Measurements from ENCODE around the gene PTCH1.
A peak's percentile ranks its signal among the peaks of the same experiment; 100 is the strongest.

Gene PTCH1

GRCh38 chr9:95497772-95498171 lies 19.0 kb downstream of the PTCH1 start:
- DNase-seq = no peak

DNA sequence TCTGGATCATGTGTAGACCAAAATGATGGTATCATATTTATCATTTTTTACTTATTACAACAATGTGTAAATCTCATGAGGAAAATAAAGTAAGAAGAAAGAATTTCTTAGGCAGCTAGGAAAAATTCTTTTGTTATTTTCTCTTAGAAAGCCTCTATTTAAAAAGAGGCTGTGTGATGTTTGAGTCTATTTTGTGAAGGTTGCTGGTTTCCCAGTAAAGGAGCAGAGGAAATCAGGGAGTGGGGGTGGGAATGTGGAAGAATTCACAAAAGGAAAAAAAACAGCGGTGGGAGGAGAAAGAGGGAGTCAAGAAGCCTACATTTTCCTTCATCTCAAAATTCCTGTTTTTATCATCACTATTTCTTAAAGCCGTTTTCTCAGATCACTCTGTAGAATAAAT lies 20.1 kb downstream of the PTCH1 start:
- no peak for DNase-seq

- no peak for DNase-seq
Observed at GRCh38 chr9:95495961-95496360, 20.8 kb downstream of the PTCH1 start.

GRCh38 chr9:95495529-95495928 lies 21.2 kb downstream of the PTCH1 start:
- no peak for DNase-seq

DNA sequence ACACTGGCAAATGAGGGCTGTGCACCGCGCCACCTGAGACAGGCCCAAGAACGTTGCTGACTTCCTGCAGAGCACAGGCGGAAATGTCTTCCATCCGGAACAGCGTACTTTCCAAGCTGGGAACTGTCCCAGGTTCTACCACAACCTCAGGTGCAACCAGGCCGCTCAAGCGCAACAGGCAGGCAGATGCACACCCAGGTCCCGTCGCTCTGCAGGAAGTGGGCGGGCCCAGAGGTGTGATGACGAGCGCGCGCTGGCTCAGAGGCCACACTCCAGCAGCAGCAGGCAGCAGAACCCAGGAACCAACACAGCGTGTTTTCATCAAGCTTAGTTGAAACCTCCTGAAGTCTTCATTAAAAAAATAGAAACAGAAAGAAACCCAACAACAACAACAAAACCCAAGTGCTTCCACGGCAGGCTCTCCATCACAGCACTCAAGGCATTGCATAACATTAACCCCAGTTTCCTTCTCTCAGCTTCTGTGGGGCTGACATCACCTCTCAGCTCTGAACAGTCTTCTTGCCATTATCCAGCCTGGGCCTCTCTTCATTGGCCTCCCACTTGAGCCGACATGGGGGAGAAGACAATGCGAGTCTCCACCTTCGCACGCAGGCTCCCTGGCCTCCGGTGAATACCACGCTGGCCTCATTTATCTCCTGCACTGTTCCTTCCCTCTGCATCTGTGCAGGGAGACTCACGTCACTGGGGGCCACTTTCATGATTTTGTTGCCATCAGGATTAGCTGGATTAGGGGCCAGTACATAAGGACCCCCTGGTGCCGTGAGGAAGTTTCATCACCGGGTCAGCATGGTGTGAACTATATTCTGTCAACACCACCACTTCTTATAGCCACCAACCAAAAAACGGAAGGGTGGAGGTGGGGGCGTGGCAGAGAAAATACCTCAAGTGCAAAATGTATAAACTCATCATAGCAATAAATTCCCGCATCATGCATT lies 22.1 kb downstream of the PTCH1 start:
- peak; percentile 36 for DNase-seq

DNA sequence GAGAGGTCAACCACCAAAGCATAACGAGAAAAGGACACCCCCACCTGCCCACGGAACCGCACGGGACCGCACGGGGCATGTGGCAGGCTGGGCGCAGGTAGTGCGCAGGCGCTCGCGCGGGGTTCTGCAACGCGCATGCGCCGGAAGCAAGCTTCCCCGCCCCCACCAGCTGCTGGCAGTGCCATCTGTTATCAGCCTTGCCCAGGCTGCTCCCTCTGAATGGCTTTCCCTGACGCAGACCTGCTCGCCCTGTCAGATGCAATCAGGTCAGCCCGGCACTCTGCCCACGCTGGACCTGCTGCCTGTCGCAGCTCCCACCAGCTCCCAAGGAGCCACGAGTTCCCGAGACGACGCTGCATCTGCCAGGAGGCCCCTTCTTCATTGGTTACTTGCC lies 22.8 kb downstream of the PTCH1 start:
- DNase-seq = no peak

DNA sequence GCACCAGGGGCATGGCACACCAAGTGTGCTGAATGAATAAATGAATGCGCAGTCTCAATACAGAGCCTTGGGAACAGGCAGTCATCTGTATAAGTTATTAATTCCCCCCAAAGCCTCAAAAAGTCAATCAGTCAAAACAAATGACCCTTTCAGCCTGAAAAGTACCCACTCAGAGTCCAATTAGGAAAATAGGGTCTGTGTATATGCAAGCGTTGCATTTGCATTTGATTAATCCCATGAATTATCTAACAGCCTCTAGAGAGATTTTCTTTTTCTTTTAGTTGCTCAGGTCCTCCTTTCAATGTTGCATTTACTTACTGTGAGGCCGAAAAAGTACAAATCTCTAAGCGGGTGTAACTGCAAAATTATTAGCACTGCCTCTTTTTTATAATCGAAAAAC lies 23.4 kb downstream of the PTCH1 start:
- no peak for DNase-seq

DNA sequence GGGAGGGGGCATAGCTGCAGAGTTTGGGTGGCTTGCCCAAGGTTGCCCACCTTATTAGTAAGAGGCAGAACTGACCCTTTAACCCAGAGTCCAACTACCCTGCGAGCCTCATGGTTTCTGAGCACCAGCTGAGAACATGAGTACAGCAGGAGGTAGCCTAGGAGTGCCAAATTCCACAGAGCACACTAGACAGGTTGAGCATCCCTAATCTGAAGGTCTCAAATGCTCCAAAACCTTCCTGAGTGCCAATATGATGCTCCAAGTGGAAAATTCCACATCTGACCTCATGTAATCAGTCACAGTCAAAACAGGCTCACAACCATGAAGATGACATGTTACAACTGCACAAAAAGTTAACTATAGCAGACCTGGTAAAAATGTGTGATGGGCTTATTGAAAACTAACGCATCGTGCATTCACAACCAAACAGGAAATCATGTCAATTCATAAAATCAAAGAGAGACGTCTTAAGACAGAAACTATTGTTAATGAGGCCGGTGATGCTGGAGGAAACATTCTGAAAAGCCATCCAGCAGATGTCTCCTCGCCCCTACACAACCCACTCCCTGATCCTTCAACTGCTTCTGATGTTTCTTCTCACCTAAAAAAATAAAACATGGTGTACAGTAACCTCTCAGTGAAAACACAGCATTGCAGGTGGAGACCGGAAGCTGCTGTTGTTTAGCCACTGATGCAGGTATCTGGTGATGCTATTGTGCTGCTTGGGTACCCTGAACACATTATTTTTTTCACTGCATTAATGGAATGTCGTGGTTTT lies 25.0 kb downstream of the PTCH1 start:
- no peak for DNase-seq

GRCh38 chr9:95488954-95489353 lies 27.8 kb downstream of the PTCH1 start:
- no peak for DNase-seq

- no peak for DNase-seq
Observed at GRCh38 chr9:95486318-95486717, 30.5 kb downstream of the PTCH1 start.

DNA sequence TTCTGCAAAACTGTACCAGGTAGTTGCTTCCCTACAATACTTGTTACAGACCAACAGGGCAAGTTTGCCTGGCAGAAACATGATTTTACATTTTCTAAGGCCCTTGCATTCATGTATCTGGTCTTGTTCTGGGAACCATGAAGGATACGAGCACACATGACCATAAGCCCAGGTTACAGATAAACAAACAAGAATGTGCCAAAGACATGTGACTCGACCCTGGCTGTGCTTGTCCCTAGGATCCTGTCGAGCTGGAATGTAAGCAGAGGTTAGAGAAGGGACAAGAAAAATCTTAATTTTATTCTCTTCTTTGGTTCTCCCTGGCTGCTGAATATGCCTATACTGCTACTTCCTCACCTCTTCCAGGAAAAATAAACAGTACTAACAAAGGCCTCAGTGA lies 32.5 kb downstream of the PTCH1 start:
- DNase-seq = no peak

GRCh38 chr9:95483431-95483830 lies 33.3 kb downstream of the PTCH1 start:
- no peak for DNase-seq

- no peak for DNase-seq
Observed at GRCh38 chr9:95482621-95483020, 34.1 kb downstream of the PTCH1 start.

DNA sequence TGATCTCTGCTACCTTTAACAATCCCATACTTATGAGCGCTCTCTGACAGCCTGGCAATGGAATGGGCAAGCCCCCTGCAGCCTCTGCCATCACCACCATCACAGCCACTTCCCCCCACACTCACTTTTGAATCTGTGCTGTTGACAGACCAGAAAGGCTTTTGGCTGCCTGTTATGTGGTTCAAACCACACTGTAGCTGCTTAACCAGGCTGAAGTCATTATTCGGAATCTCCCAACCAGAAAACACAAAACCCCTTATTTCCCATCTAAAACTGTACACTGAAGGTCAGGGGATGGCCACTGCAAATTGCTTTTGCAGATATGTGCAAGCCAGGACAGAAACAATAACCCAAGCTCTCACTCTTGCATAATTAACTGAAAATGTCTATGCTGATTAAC lies 35.8 kb downstream of the PTCH1 start:
- no peak for DNase-seq

GRCh38 chr9:95480346-95480745 lies 36.4 kb downstream of the PTCH1 start:
- no peak for DNase-seq

- DNase-seq = no peak
Observed at GRCh38 chr9:95479330-95479729, 37.4 kb downstream of the PTCH1 start.

DNA sequence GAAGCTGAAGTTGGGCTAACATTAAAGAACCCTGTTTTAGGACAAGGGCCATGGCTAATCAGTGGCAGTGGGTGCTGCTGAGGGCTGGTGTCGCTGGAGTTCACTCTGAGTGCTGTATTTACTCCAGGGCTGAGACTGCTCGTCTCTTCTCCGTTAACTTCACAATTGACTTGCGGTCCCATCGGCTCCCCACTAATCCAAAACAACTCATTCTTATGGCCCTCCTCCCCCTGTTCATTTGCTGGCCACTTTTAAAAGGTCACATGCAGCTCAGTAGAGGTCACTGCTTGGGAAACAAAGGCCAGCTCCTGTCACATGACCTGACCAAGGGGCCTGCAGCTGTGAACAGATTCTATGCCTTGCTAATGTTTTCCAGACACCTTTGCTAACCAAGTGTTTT lies 38.4 kb downstream of the PTCH1 start:
- DNase-seq = no peak

- no peak for DNase-seq
Observed at GRCh38 chr9:95477885-95478284, 38.9 kb downstream of the PTCH1 start.

GRCh38 chr9:95477441-95477840 lies 39.3 kb downstream of the PTCH1 start:
- no peak for DNase-seq

DNA sequence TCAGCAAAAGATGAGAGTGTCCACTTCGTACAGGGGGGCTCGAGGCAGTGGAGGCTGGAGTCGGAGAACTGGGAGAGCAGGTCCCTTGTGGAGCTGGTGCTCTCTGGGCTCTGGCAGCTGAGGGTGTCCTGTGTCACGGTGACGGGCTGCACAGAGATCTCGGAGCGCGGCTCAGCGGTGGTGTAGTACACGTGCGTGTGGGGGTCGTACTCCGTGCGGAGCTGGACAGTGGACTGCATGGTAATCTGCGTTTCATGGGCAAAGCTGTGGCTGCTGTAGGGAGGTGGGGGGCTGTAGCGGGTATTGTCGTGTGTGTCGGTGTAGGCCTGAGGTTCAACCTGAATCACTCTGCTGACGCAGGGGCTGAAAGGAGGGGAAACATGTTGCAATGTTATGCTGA lies 48.0 kb downstream of the PTCH1 start:
- no peak for DNase-seq

DNA sequence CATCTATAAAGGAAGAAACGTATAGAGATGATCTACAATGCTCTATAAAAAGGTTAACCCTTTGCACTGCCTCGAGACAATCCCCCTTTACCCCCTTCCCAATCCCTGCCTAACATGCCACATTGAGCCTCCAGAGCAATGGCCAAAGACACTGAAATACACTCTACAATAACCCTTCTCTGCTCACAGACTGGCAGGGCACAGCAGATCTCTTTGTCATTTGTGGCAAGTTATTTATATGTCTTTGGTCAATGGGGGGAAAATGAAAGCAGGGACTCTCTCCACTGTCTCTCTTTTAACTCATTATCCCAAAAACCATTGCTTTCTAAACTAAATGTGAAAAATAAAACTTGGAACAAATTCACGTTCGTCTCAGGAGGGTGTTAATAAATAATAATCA lies 51.7 kb downstream of the PTCH1 start:
- no peak for DNase-seq

GRCh38 chr9:95463148-95464060 lies 53.4 kb downstream of the PTCH1 start:
- DNase-seq = no peak

All from NK-92 treated with Interleukin-12 subunit alpha and Interleukin-12 subunit beta, amount 100 ng/mL, for 24 hours (cell line).